ENCODE data around the gene LRRC51. TPM values are rescaled to one million over a fixed set of nuclear protein-coding genes. Genes with fewer than 3 reads are reported as not detected.
"Not testable (repeated sequence)": the region's sequence is repeated elsewhere in the genome, so short reads cannot be mapped to it uniquely, and the experiment has no call there.

The LRRC51 gene
- total RNA-seq, 2 donors from 2014 or later, result 0.75 to 4.5 TPM

- Mint-ChIP-seq H3K4me3 (no peak overlapping the region), H3K27me3 (peaks cover 41% of the 10 kb centered on the region), H3K36me3 (ENCODE audit: low read depth) (no peaks in the 10 kb centered on the region), H3K27ac (no peak overlapping the region), H3K4me1 (no peaks in the 10 kb centered on the region)
- DNase-seq, result no peak
- H3K9me3 ChIP-seq (ENCODE audit: control insufficient read depth, low read length, poor library complexity, severe bottlenecking), result no peaks in the 10 kb centered on the region
- no peak for ATAC-seq
These were observed 42.0 kb downstream of the LRRC51 start for GRCh38 chr11:72122607-72123006.

- no peak for ATAC-seq
- no peaks in the 10 kb centered on the region for H3K4me1 Mint-ChIP-seq
- no peak overlapping the region for H3K4me3 Mint-ChIP-seq
- no peaks in the 10 kb centered on the region for H3K36me3 Mint-ChIP-seq (ENCODE audit: low read depth)
- H3K27me3 Mint-ChIP-seq, result peaks cover 38% of the 10 kb centered on the region
- no peak for DNase-seq
- H3K9me3 ChIP-seq (ENCODE audit: control insufficient read depth, low read length, poor library complexity, severe bottlenecking), result no peaks in the 10 kb centered on the region
- no peak overlapping the region for H3K27ac Mint-ChIP-seq
These were observed 42.5 kb downstream of the LRRC51 start for GRCh38 chr11:72123117-72123653.

GRCh38 chr11:72124046-72124445 is 43.4 kb downstream of the LRRC51 start:
- ATAC-seq (no peak), DNase-seq (no peak)
- Mint-ChIP-seq H3K4me3 (no peak overlapping the region), H3K4me1 (no peaks in the 10 kb centered on the region), H3K27ac (no peak overlapping the region), H3K36me3 (ENCODE audit: low read depth) (peaks cover 4% of the 10 kb centered on the region), H3K27me3 (peaks cover 33% of the 10 kb centered on the region)
- H3K9me3 ChIP-seq (ENCODE audit: control insufficient read depth, low read length, poor library complexity, severe bottlenecking), result no peaks in the 10 kb centered on the region

GRCh38 chr11:72125956-72126355 is 45.3 kb downstream of the LRRC51 start:
- H3K27ac Mint-ChIP-seq, result no peak overlapping the region
- peaks cover 21% of the 10 kb centered on the region for H3K27me3 Mint-ChIP-seq
- H3K36me3 Mint-ChIP-seq (ENCODE audit: low read depth), result peaks cover 6% of the 10 kb centered on the region
- DNase-seq, result no peak
- no peak overlapping the region for H3K4me3 Mint-ChIP-seq
- no peaks in the 10 kb centered on the region for H3K4me1 Mint-ChIP-seq
- H3K9me3 ChIP-seq (ENCODE audit: control insufficient read depth, low read length, poor library complexity, severe bottlenecking), result no peaks in the 10 kb centered on the region
- ATAC-seq, result no peak

GRCh38 chr11:72127923-72128322 is 47.3 kb downstream of the LRRC51 start:
- DNase-seq (no peak), ATAC-seq (no peak)
- Mint-ChIP-seq H3K36me3 (ENCODE audit: low read depth) (peaks cover 6% of the 10 kb centered on the region), H3K4me1 (no peaks in the 10 kb centered on the region), H3K4me3 (no peak overlapping the region), H3K27me3 (peaks cover 17% of the 10 kb centered on the region), H3K27ac (no peak overlapping the region)
- no peaks in the 10 kb centered on the region for H3K9me3 ChIP-seq (ENCODE audit: control insufficient read depth, low read length, poor library complexity, severe bottlenecking)

- DNase-seq, result no peak
- Mint-ChIP-seq H3K4me3 (no peak overlapping the region), H3K27me3 (peaks cover 15% of the 10 kb centered on the region), H3K27ac (no peak overlapping the region), H3K4me1 (no peaks in the 10 kb centered on the region), H3K36me3 (ENCODE audit: low read depth) (peaks cover 6% of the 10 kb centered on the region)
- ATAC-seq, result no peak
- H3K9me3 ChIP-seq (ENCODE audit: control insufficient read depth, low read length, poor library complexity, severe bottlenecking), result no peaks in the 10 kb centered on the region
These were observed 48.7 kb downstream of the LRRC51 start for GRCh38 chr11:72129381-72129780.

GRCh38 chr11:72132646-72133045 is 52.0 kb downstream of the LRRC51 start:
- Mint-ChIP-seq H3K36me3 (ENCODE audit: low read depth) (peaks cover 6% of the 10 kb centered on the region), H3K4me1 (no peaks in the 10 kb centered on the region), H3K4me3 (no peak overlapping the region), H3K27me3 (peaks cover 15% of the 10 kb centered on the region), H3K27ac (no peak overlapping the region)
- no peak for ATAC-seq
- no peaks in the 10 kb centered on the region for H3K9me3 ChIP-seq (ENCODE audit: control insufficient read depth, low read length, poor library complexity, severe bottlenecking)
- DNase-seq, result no peak

- H3K27me3 Mint-ChIP-seq, result peaks cover 20% of the 10 kb centered on the region
- DNase-seq; H3K4me3 Mint-ChIP-seq; H3K27ac Mint-ChIP-seq; H3K36me3 Mint-ChIP-seq (ENCODE audit: low read depth); ATAC-seq; H3K4me1 Mint-ChIP-seq; H3K9me3 ChIP-seq (ENCODE audit: control insufficient read depth, low read length, poor library complexity, severe bottlenecking): not testable (repeated sequence)
These were observed 54.8 kb downstream of the LRRC51 start, which contains the start of gene FOLR3 for GRCh38 chr11:72135473-72135872. TSS of gene FOLR3 (plus strand) at chr11:72135725. CDS start at chr11:72135953, 228 bp downstream.

- ATAC-seq (no peak), DNase-seq (no peak)
- H3K36me3 Mint-ChIP-seq (ENCODE audit: low read depth), result no peaks in the 10 kb centered on the region
- no peaks in the 10 kb centered on the region for H3K9me3 ChIP-seq (ENCODE audit: control insufficient read depth, low read length, poor library complexity, severe bottlenecking)
- no peak overlapping the region for H3K4me3 Mint-ChIP-seq
- no peak overlapping the region for H3K27ac Mint-ChIP-seq
- peaks cover 22% of the 10 kb centered on the region for H3K27me3 Mint-ChIP-seq
- peaks cover 2% of the 10 kb centered on the region for H3K4me1 Mint-ChIP-seq
These were observed 55.4 kb downstream of the LRRC51 start for GRCh38 chr11:72135891-72136683.

- DNase-seq (no peak), ATAC-seq (no peak)
- Mint-ChIP-seq H3K36me3 (ENCODE audit: low read depth) (no peaks in the 10 kb centered on the region), H3K27me3 (peaks cover 29% of the 10 kb centered on the region), H3K27ac (no peak overlapping the region), H3K4me1 (peaks cover 5% of the 10 kb centered on the region), H3K4me3 (no peak overlapping the region)
- H3K9me3 ChIP-seq (ENCODE audit: control insufficient read depth, low read length, poor library complexity, severe bottlenecking), result no peaks in the 10 kb centered on the region
These were observed 56.1 kb downstream of the LRRC51 start for GRCh38 chr11:72136684-72137262.

GRCh38 chr11:72138821-72139390 is 58.3 kb downstream of the LRRC51 start:
- H3K27ac Mint-ChIP-seq, result no peak overlapping the region
- DNase-seq (no peak), ATAC-seq (no peak)
- peaks cover 20% of the 10 kb centered on the region for H3K27me3 Mint-ChIP-seq
- H3K4me3 Mint-ChIP-seq, result no peak overlapping the region
- H3K4me1 Mint-ChIP-seq, result peaks cover 8% of the 10 kb centered on the region
- no peaks in the 10 kb centered on the region for H3K36me3 Mint-ChIP-seq (ENCODE audit: low read depth)
- H3K9me3 ChIP-seq (ENCODE audit: control insufficient read depth, low read length, poor library complexity, severe bottlenecking), result no peaks in the 10 kb centered on the region

- H3K27ac Mint-ChIP-seq, result no peak overlapping the region
- H3K36me3 Mint-ChIP-seq (ENCODE audit: low read depth), result no peaks in the 10 kb centered on the region
- peaks cover 22% of the 10 kb centered on the region for H3K27me3 Mint-ChIP-seq
- H3K4me1 Mint-ChIP-seq, result peaks cover 9% of the 10 kb centered on the region
- no peak overlapping the region for H3K4me3 Mint-ChIP-seq
- no peaks in the 10 kb centered on the region for H3K9me3 ChIP-seq (ENCODE audit: control insufficient read depth, low read length, poor library complexity, severe bottlenecking)
- DNase-seq (no peak), ATAC-seq (no peak)
These were observed 58.9 kb downstream of the LRRC51 start for GRCh38 chr11:72139500-72139899.

GRCh38 chr11:72140661-72141060 is 60.0 kb downstream of the LRRC51 start:
- no peaks in the 10 kb centered on the region for H3K36me3 Mint-ChIP-seq (ENCODE audit: low read depth)
- no peak overlapping the region for H3K4me3 Mint-ChIP-seq
- H3K27ac Mint-ChIP-seq, result no peak overlapping the region
- ATAC-seq (no peak), DNase-seq (no peak)
- H3K27me3 Mint-ChIP-seq, result peaks cover 22% of the 10 kb centered on the region
- H3K9me3 ChIP-seq (ENCODE audit: control insufficient read depth, low read length, poor library complexity, severe bottlenecking), result peaks cover 3% of the 10 kb centered on the region
- H3K4me1 Mint-ChIP-seq, result peaks cover 9% of the 10 kb centered on the region

All from T-helper 17 cell (primary cell).